DOHH2 (cell line): ENCODE measurements around the gene CES3.

Source experiments
- EZH2phosphoT487 ChIP-seq: fragments of 200-600 bp; sonication (generic); IDR thresholded peaks from 2 replicates; pipeline ENCODE4 v1.6.1; 2017; ENCODE audit warnings: borderline replicate concordance, mild to moderate bottlenecking, antibody characterized with exemption, low read length, moderate library complexity, mixed read lengths
- TF ChIP-seq, protein P1 (sequence below): fragments of 200-600 bp; sonication (generic); IDR thresholded peaks from one replicate; pipeline ENCODE4 v1.5.1; 2014; ENCODE audit warnings: antibody characterized with exemption, mild to moderate bottlenecking, low read depth, low read length; ENCODE audit not compliant: poor library complexity, severe bottlenecking

DNA sequence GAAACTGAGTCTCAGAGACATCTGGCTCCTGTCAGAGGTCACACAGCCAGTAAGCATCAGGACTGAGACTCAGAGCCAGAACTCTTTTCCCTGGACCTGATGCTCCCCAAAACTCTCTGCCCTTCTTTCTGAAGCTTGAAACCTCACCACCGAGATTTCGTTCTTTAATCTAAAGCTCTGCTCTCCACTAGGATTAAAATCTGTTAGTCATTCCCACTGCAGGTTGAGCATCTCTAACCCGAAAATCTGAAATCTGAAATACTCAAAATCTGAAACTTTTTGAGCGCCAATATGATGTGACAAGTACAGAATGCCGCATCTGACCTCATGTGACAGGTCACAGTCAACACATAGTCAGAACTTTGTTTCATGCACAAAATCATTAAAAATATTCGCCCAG is 44.5 kb upstream of the CES3 start:
- no peak for TF ChIP-seq EZH2phosphoT487
- TF ChIP-seq, protein P1, sequence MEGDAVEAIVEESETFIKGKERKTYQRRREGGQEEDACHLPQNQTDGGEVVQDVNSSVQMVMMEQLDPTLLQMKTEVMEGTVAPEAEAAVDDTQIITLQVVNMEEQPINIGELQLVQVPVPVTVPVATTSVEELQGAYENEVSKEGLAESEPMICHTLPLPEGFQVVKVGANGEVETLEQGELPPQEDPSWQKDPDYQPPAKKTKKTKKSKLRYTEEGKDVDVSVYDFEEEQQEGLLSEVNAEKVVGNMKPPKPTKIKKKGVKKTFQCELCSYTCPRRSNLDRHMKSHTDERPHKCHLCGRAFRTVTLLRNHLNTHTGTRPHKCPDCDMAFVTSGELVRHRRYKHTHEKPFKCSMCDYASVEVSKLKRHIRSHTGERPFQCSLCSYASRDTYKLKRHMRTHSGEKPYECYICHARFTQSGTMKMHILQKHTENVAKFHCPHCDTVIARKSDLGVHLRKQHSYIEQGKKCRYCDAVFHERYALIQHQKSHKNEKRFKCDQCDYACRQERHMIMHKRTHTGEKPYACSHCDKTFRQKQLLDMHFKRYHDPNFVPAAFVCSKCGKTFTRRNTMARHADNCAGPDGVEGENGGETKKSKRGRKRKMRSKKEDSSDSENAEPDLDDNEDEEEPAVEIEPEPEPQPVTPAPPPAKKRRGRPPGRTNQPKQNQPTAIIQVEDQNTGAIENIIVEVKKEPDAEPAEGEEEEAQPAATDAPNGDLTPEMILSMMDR = no peak
